A549 (cell line): Measurements from ENCODE around the gene TWF1.

ENCODE experiments used
- EP300 ChIP-seq, 2 experiments: fragments of >200 bp; sonication (Bioruptor Twin); formaldehyde crosslinking; IDR thresholded peaks; 2 replicates in 1 of 2; 3 replicates in 1 of 2; pipeline ENCODE4 v1.6.1; 2016 to 2017
- SREBF2 ChIP-seq: fragments of 450-650 bp; IDR thresholded peaks from 2 replicates; pipeline ENCODE4 v1.6.1; 2014; ENCODE audit warnings: mild to moderate bottlenecking, moderate library complexity

GRCh38 chr12:43805149-43805859, 813 bp downstream of the TWF1 start:
- no peak for TF ChIP-seq SREBF2
- TF ChIP-seq EP300 (IDR thresholded peaks at IDR 0.05) = no peak
